Parathyroid adenoma (tissue), 2 donors: ENCODE measurements around the gene HPCAL4.

Experiments
- H2AFZ ChIP-seq: fragments of 300-600 bp; sonication (generic); one replicate; pipeline ENCODE4 v1.7.0; 2017; ENCODE audit warnings: antibody characterized with exemption, mild to moderate bottlenecking
- H3K27ac ChIP-seq: fragments of 300-600 bp; sonication (generic); one replicate; pipeline ENCODE4 v1.7.0; 2017
- H3K27me3 ChIP-seq: fragments of 300-600 bp; sonication (generic); one replicate; pipeline ENCODE4 v1.7.0; 2017; ENCODE audit warnings: low read length; ENCODE audit not compliant: control insufficient read depth, insufficient read depth
- H3K36me3 ChIP-seq: fragments of 300-600 bp; sonication (generic); one replicate; pipeline ENCODE4 v1.7.0; 2017; ENCODE audit warnings: low read length; ENCODE audit not compliant: control insufficient read depth, insufficient read depth
- H3K4me1 ChIP-seq: fragments of 300-600 bp; sonication (generic); one replicate; pipeline ENCODE4 v1.7.0; 2017; ENCODE audit warnings: control low read depth
- H3K4me2 ChIP-seq: fragments of 300-600 bp; sonication (generic); one replicate; pipeline ENCODE4 v1.7.0; 2017; ENCODE audit warnings: low read length
- H3K4me3 ChIP-seq: fragments of 300-600 bp; sonication (generic); one replicate; pipeline ENCODE4 v1.7.0; 2017; ENCODE audit warnings: low read depth, low read length
- H3K79me2 ChIP-seq: fragments of 300-600 bp; sonication (generic); one replicate; pipeline ENCODE4 v1.7.0; 2017; ENCODE audit warnings: control low read depth
- H3K9ac ChIP-seq: fragments of 300-600 bp; sonication (generic); one replicate; pipeline ENCODE4 v1.7.0; 2017; ENCODE audit warnings: mild to moderate bottlenecking
- H3K9me3 ChIP-seq: fragments of 300-600 bp; sonication (generic); one replicate; pipeline ENCODE4 v1.7.0; 2017; ENCODE audit warnings: low read length; ENCODE audit not compliant: control insufficient read depth
- CTCF ChIP-seq: fragments of 300-600 bp; sonication (generic); IDR thresholded peaks from one replicate; pipeline ENCODE4 v1.7.0; 2017; ENCODE audit warnings: antibody characterized with exemption, mild to moderate bottlenecking
- donor health status: primary hyperparathyroidism.

The HPCAL4 gene

GRCh38 chr1:39679821-39680220 is 11.4 kb downstream of the HPCAL4 start:
- Histone ChIP-seq H3K4me1 (no peaks in the 10 kb centered on the region), H3K27ac (no peak overlapping the region), H2AFZ (no peak overlapping the region), H3K4me2 (no peak overlapping the region), H3K4me3 (no peak overlapping the region), H3K36me3 (no peaks in the 10 kb centered on the region), H3K27me3 (no peaks in the 10 kb centered on the region), H3K79me2 (no peaks in the 10 kb centered on the region), H3K9me3 (no peaks in the 10 kb centered on the region), H3K9ac (no peak overlapping the region)
- no peak for TF ChIP-seq CTCF

- TF ChIP-seq CTCF = no peak
- Histone ChIP-seq H3K27ac (no peak overlapping the region), H3K36me3 (no peaks in the 10 kb centered on the region), H3K4me2 (no peak overlapping the region), H3K4me1 (no peaks in the 10 kb centered on the region), H3K4me3 (no peak overlapping the region), H3K9me3 (no peaks in the 10 kb centered on the region), H3K27me3 (no peaks in the 10 kb centered on the region), H2AFZ (no peak overlapping the region), H3K79me2 (no peaks in the 10 kb centered on the region), H3K9ac (no peak overlapping the region)
These were observed 12.3 kb downstream of the HPCAL4 start for GRCh38 chr1:39678889-39679288.

GRCh38 chr1:39677645-39678044 is 13.6 kb downstream of the HPCAL4 start:
- H3K36me3 ChIP-seq = no peaks in the 10 kb centered on the region
- H3K9ac ChIP-seq = no peak overlapping the region
- no peak for TF ChIP-seq CTCF
- no peak overlapping the region for H3K4me2 ChIP-seq
- no peak overlapping the region for H3K4me3 ChIP-seq
- H3K27ac ChIP-seq = no peak overlapping the region
- H3K79me2 ChIP-seq = no peaks in the 10 kb centered on the region
- no peaks in the 10 kb centered on the region for H3K4me1 ChIP-seq
- no peaks in the 10 kb centered on the region for H3K27me3 ChIP-seq
- H3K9me3 ChIP-seq = no peaks in the 10 kb centered on the region
- no peak overlapping the region for H2AFZ ChIP-seq

GRCh38 chr1:39676948-39677548 is 14.2 kb downstream of the HPCAL4 start:
- no peaks in the 10 kb centered on the region for H3K27me3 ChIP-seq
- no peak for TF ChIP-seq CTCF

GRCh38 chr1:39675220-39675619 is 16.0 kb downstream of the HPCAL4 start:
- H3K27ac ChIP-seq = no peak overlapping the region
- no peaks in the 10 kb centered on the region for H3K9me3 ChIP-seq
- no peak overlapping the region for H3K9ac ChIP-seq
- no peaks in the 10 kb centered on the region for H3K4me1 ChIP-seq
- H3K36me3 ChIP-seq = no peaks in the 10 kb centered on the region
- H2AFZ ChIP-seq = no peak overlapping the region
- H3K4me2 ChIP-seq = no peak overlapping the region
- no peak for TF ChIP-seq CTCF
- no peaks in the 10 kb centered on the region for H3K79me2 ChIP-seq
- no peak overlapping the region for H3K4me3 ChIP-seq
- H3K27me3 ChIP-seq = no peaks in the 10 kb centered on the region

More at GRCh38 chr1:39676948-39677548, 14.2 kb downstream of the HPCAL4 start:
- H2AFZ ChIP-seq = no peak overlapping the region
- no peaks in the 10 kb centered on the region for H3K79me2 ChIP-seq
- H3K9me3 ChIP-seq = no peaks in the 10 kb centered on the region
- H3K27ac ChIP-seq = no peak overlapping the region
- no peaks in the 10 kb centered on the region for H3K4me1 ChIP-seq
- H3K4me3 ChIP-seq = no peak overlapping the region
- no peaks in the 10 kb centered on the region for H3K36me3 ChIP-seq
- no peak overlapping the region for H3K9ac ChIP-seq
- H3K4me2 ChIP-seq = no peak overlapping the region
